Fibroblast of lung (primary cell): ENCODE results near the gene CBY2. TPM values are rescaled to one million over a fixed set of nuclear protein-coding genes. Genes with fewer than 3 reads are reported as not detected.
"Not testable (repeated sequence)": the region's sequence is repeated elsewhere in the genome, so short reads cannot be mapped to it uniquely, and the experiment has no call there.

Experiments
- DNase-seq, 2 donors: peaks; one replicate each; pipeline versions ENCODE4 v3.0.0 to v3.0.0-alpha.2; 2010; ENCODE audit warnings: low read depth in 2 of 2
- H2AFZ ChIP-seq: 2 replicates; pipeline ENCODE4 v1.5.1; 2012; ENCODE audit warnings: low read length, control low read depth, inconsistent platforms
- H3K27ac ChIP-seq: 2 replicates; pipeline ENCODE4 v1.5.1; 2011; ENCODE audit warnings: low read length, control low read depth; ENCODE audit not compliant: insufficient read depth
- H3K27me3 ChIP-seq: 2 replicates; pipeline ENCODE4 v1.5.1; 2011; ENCODE audit warnings: mild to moderate bottlenecking, low read length; ENCODE audit not compliant: control insufficient read depth, insufficient read depth
- H3K36me3 ChIP-seq: 2 replicates; pipeline ENCODE4 v1.5.1; 2011; ENCODE audit warnings: low read length; ENCODE audit not compliant: control insufficient read depth, insufficient read depth
- H3K4me1 ChIP-seq: 2 replicates; pipeline ENCODE4 v1.5.1; 2011; ENCODE audit warnings: low read length; ENCODE audit not compliant: control insufficient read depth, insufficient read depth; ENCODE audit errors: extremely low read depth
- H3K4me2 ChIP-seq: 2 replicates; pipeline ENCODE4 v1.5.1; 2011; ENCODE audit warnings: low read length, control low read depth; ENCODE audit not compliant: insufficient read depth; ENCODE audit errors: extremely low read depth
- H3K4me3 ChIP-seq, 4 experiments: fragments of 200-600 bp in 1 of 4; sonication (generic) in 1 of 4; replicated peaks in 1 of 4; 2 replicates each; pipeline ENCODE4 v1.5.1; 2011 to 2016; ENCODE audit warnings: low read length in 4 of 4, low read depth in 3 of 4, mild to moderate bottlenecking in 3 of 4, control low read depth in 2 of 4, inconsistent platforms in 1 of 4, mixed read lengths in 1 of 4; ENCODE audit not compliant: insufficient read depth in 1 of 4; ENCODE audit errors: control extremely low read depth in 1 of 4
- H3K79me2 ChIP-seq: 2 replicates; pipeline ENCODE4 v1.5.1; 2012; ENCODE audit warnings: mild to moderate bottlenecking, low read length, inconsistent platforms; ENCODE audit not compliant: control insufficient read depth, insufficient read depth
- H3K9ac ChIP-seq: 2 replicates; pipeline ENCODE4 v1.5.1; 2011; ENCODE audit warnings: mild to moderate bottlenecking, low read length, control low read depth; ENCODE audit not compliant: insufficient read depth
- H3K9me3 ChIP-seq: 2 replicates; pipeline ENCODE4 v1.5.1; 2012; ENCODE audit warnings: low read depth, low read length; ENCODE audit not compliant: control insufficient read depth, insufficient read depth
- H4K20me1 ChIP-seq: 2 replicates; pipeline ENCODE4 v1.5.1; 2011; ENCODE audit warnings: low read length; ENCODE audit not compliant: control insufficient read depth, insufficient read depth; ENCODE audit errors: extremely low read depth
- CTCF ChIP-seq, 2 donors: IDR thresholded peaks in 1 of 2; conservative IDR thresholded peaks in 1 of 2; 1 replicate in 1 of 2; 2 replicates in 1 of 2; pipeline ENCODE4 v1.5.1; 2011 to 2012; ENCODE audit warnings: low read length in 2 of 2, control low read depth in 1 of 2, inconsistent platforms in 1 of 2, low read depth in 1 of 2, mild to moderate bottlenecking in 1 of 2
- EZH2 ChIP-seq: IDR thresholded peaks from 2 replicates; pipeline ENCODE4 v1.5.1; 2012; ENCODE audit warnings: low read length, control low read depth, mild to moderate bottlenecking; ENCODE audit errors: missing control alignments
- polyA plus RNA-seq, 2 donors: library from polyadenylated mRNA; depleted of rRNA in 1 of 2; stranded (reverse) in 1 of 2; unstranded in 1 of 2; fragments of >200 nt; gene quantifications; 2 replicates each; pipeline ENCODE4 v1.2.1, GENCODE V29; 2011 to 2012; ENCODE audit warnings: missing spikeins in 1 of 2
- total RNA-seq: library from RNA; depleted of rRNA; stranded (reverse); fragments of >200 nt; gene quantifications from 2 replicates; pipeline ENCODE4 v1.2.1, GENCODE V29; 2014

The CBY2 gene
- total and polyA plus RNA-seq, 2 donors (not counting 1 experiment from before 2014, with no cell fraction given) = not detected

GRCh38 chr13:45659536-45659935, 42.6 kb upstream of the CBY2 start:
- no peak overlapping the region for H2AFZ ChIP-seq
- no peaks in the 10 kb centered on the region for H3K79me2 ChIP-seq
- H3K27me3 ChIP-seq = no peaks in the 10 kb centered on the region
- H3K4me2 ChIP-seq = no peak overlapping the region
- TF ChIP-seq CTCF (conservative IDR thresholded peaks at IDR 0.05 in 1 of 2, IDR thresholded peaks at IDR 0.05 in 1 of 2; ENCODE audit: low read depth in 1 of 2, low read length in 2 of 2) = no peak
- TF ChIP-seq EZH2 = no peak
- no peaks in the 10 kb centered on the region for H3K36me3 ChIP-seq
- no peak overlapping the region for H3K27ac ChIP-seq
- H3K9me3 ChIP-seq = no peaks in the 10 kb centered on the region
- DNase-seq = no peak
- no peaks in the 10 kb centered on the region for H4K20me1 ChIP-seq
- no peak overlapping the region for H3K4me3 ChIP-seq
- H3K4me1 ChIP-seq = no peaks in the 10 kb centered on the region
- no peak overlapping the region for H3K9ac ChIP-seq

- H3K4me3 ChIP-seq, H3K4me1 ChIP-seq, DNase-seq, H3K4me2 ChIP-seq, H3K9ac ChIP-seq, H3K27ac ChIP-seq, H3K79me2 ChIP-seq, H3K36me3 ChIP-seq, H2AFZ ChIP-seq, H3K27me3 ChIP-seq, H4K20me1 ChIP-seq, H3K9me3 ChIP-seq: not testable (repeated sequence)
Observed at GRCh38 chr13:45660458-45660857, 41.7 kb upstream of the CBY2 start.

- no peak overlapping the region for H3K4me2 ChIP-seq
- DNase-seq = peak in 1 of 2 donors; percentile 28
- no peak overlapping the region for H3K27ac ChIP-seq
- H3K9ac ChIP-seq = no peak overlapping the region
- no peak overlapping the region for H2AFZ ChIP-seq
- no peaks in the 10 kb centered on the region for H3K4me1 ChIP-seq
- no peaks in the 10 kb centered on the region for H3K27me3 ChIP-seq
- no peaks in the 10 kb centered on the region for H3K36me3 ChIP-seq
- TF ChIP-seq EZH2 (no peak), CTCF (conservative IDR thresholded peaks at IDR 0.05 in 1 of 2, IDR thresholded peaks at IDR 0.05 in 1 of 2; ENCODE audit: low read depth in 1 of 2, low read length in 2 of 2) (no peak)
- no peaks in the 10 kb centered on the region for H4K20me1 ChIP-seq
- no peaks in the 10 kb centered on the region for H3K9me3 ChIP-seq
- no peak overlapping the region for H3K4me3 ChIP-seq
- H3K79me2 ChIP-seq = no peaks in the 10 kb centered on the region
Observed at GRCh38 chr13:45662162-45662561, 40.0 kb upstream of the CBY2 start.

- H3K4me1 ChIP-seq, H3K4me3 ChIP-seq, DNase-seq, H3K36me3 ChIP-seq, H3K4me2 ChIP-seq, H4K20me1 ChIP-seq, H3K9me3 ChIP-seq, H3K79me2 ChIP-seq, H3K9ac ChIP-seq, H3K27me3 ChIP-seq, H2AFZ ChIP-seq, H3K27ac ChIP-seq: not testable (repeated sequence)
Observed at GRCh38 chr13:45662903-45663302, 39.2 kb upstream of the CBY2 start.

GRCh38 chr13:45669626-45670025, 32.5 kb upstream of the CBY2 start:
- DNase-seq, H3K4me3 ChIP-seq, H3K4me2 ChIP-seq, H3K9me3 ChIP-seq, H3K9ac ChIP-seq, H3K79me2 ChIP-seq, H3K27ac ChIP-seq, H2AFZ ChIP-seq, H3K4me1 ChIP-seq, H4K20me1 ChIP-seq, H3K36me3 ChIP-seq, H3K27me3 ChIP-seq: not testable (repeated sequence)
